ENCODE data around the gene COMMD9.

COMMD9 gene

GRCh38 chr11:36248436-36248835 lies 40.8 kb downstream of the COMMD9 start:
- no peak for TF ChIP-seq CTCF (IDR thresholded peaks at IDR 0.05; ENCODE audit: extremely low read depth, insufficient read depth, missing control alignments)
- no peak for DNase-seq (ENCODE audit: low spot score)
- in situ Hi-C loops (cut with MboI; ENCODE audit: low pct_unique_long_range_greater_than_20kb, low sequenced_read_pairs, unreplicated experiment): no loop called here

GRCh38 chr11:36247493-36247892 lies 41.7 kb downstream of the COMMD9 start:
- no peak for TF ChIP-seq CTCF (IDR thresholded peaks at IDR 0.05; ENCODE audit: extremely low read depth, insufficient read depth, missing control alignments)
- DNase-seq (ENCODE audit: low spot score): no peak
- in situ Hi-C loops (cut with MboI; ENCODE audit: low pct_unique_long_range_greater_than_20kb, low sequenced_read_pairs, unreplicated experiment): no loop called here

- no peak for DNase-seq (ENCODE audit: low spot score)
- in situ Hi-C loops (cut with MboI; ENCODE audit: low pct_unique_long_range_greater_than_20kb, low sequenced_read_pairs, unreplicated experiment): no loop called here
- no peak for TF ChIP-seq CTCF (IDR thresholded peaks at IDR 0.05; ENCODE audit: extremely low read depth, insufficient read depth, missing control alignments)
Observed at GRCh38 chr11:36243641-36244040, 45.6 kb downstream of the COMMD9 start.

- DNase-seq (ENCODE audit: low spot score): no peak
- in situ Hi-C loops (cut with MboI; ENCODE audit: low pct_unique_long_range_greater_than_20kb, low sequenced_read_pairs, unreplicated experiment): no loop called here
- TF ChIP-seq CTCF (IDR thresholded peaks at IDR 0.05; ENCODE audit: extremely low read depth, insufficient read depth, missing control alignments): no peak
Observed at GRCh38 chr11:36241497-36241896, 47.7 kb downstream of the COMMD9 start.

GRCh38 chr11:36240801-36241200 lies 48.4 kb downstream of the COMMD9 start:
- in situ Hi-C loops (cut with MboI; ENCODE audit: low pct_unique_long_range_greater_than_20kb, low sequenced_read_pairs, unreplicated experiment): no loop called here
- no peak for DNase-seq (ENCODE audit: low spot score)
- no peak for TF ChIP-seq CTCF (IDR thresholded peaks at IDR 0.05; ENCODE audit: extremely low read depth, insufficient read depth, missing control alignments)

GRCh38 chr11:36240173-36240572 lies 49.1 kb downstream of the COMMD9 start:
- DNase-seq (ENCODE audit: low spot score): no peak
- in situ Hi-C loops (cut with MboI; ENCODE audit: low pct_unique_long_range_greater_than_20kb, low sequenced_read_pairs, unreplicated experiment): no loop called here
- no peak for TF ChIP-seq CTCF (IDR thresholded peaks at IDR 0.05; ENCODE audit: extremely low read depth, insufficient read depth, missing control alignments)

- DNase-seq (ENCODE audit: low spot score): no peak
- no peak for TF ChIP-seq CTCF (IDR thresholded peaks at IDR 0.05; ENCODE audit: extremely low read depth, insufficient read depth, missing control alignments)
- in situ Hi-C loops (cut with MboI; ENCODE audit: low pct_unique_long_range_greater_than_20kb, low sequenced_read_pairs, unreplicated experiment): no loop called here
Observed at GRCh38 chr11:36239636-36240035, 49.6 kb downstream of the COMMD9 start.
